ENCODE measurements around the gene IL10RA.

IL10RA gene

GRCh38 chr11:118008271-118008911, 22.2 kb downstream of the IL10RA start:
- no peak for DNase-seq

GRCh38 chr11:118009864-118010737, 23.9 kb downstream of the IL10RA start:
- DNase-seq = peak; percentile 32 to 82

GRCh38 chr11:118010738-118011461, 24.7 kb downstream of the IL10RA start:
- no peak for DNase-seq

- peak in 1 of 2 experiments; percentile 50 for DNase-seq
Observed at GRCh38 chr11:118012083-118012669, 26.0 kb downstream of the IL10RA start.

- DNase-seq = no peak
Observed at GRCh38 chr11:118014022-118014421, 27.8 kb downstream of the IL10RA start.

- DNase-seq = no peak
Observed at GRCh38 chr11:118015385-118015841, 29.2 kb downstream of the IL10RA start.

- DNase-seq = no peak
Observed at GRCh38 chr11:118016104-118016503, 29.9 kb downstream of the IL10RA start.

- no peak for DNase-seq
Observed at GRCh38 chr11:118017111-118017510, 30.9 kb downstream of the IL10RA start.

GRCh38 chr11:118017631-118018315, 31.6 kb downstream of the IL10RA start:
- no peak for DNase-seq

- no peak for DNase-seq
Observed at GRCh38 chr11:118018401-118018800, 32.2 kb downstream of the IL10RA start.

GRCh38 chr11:118021146-118021545, 35.0 kb downstream of the IL10RA start:
- DNase-seq = no peak

GRCh38 chr11:118027694-118028093, 41.5 kb downstream of the IL10RA start:
- no peak for DNase-seq

GRCh38 chr11:118028626-118029025, 42.4 kb downstream of the IL10RA start:
- no peak for DNase-seq

GRCh38 chr11:118033443-118033842, 47.2 kb downstream of the IL10RA start:
- no peak for DNase-seq

GRCh38 chr11:118042141-118042540, 55.9 kb downstream of the IL10RA start:
- no peak for DNase-seq

- no peak for DNase-seq
Observed at GRCh38 chr11:118042796-118043195, 56.6 kb downstream of the IL10RA start.

GRCh38 chr11:118045191-118045590, 59.0 kb downstream of the IL10RA start:
- DNase-seq = peak in 1 of 2 experiments; percentile 18

GRCh38 chr11:118046051-118046963, 60.1 kb downstream of the IL10RA start:
- DNase-seq = peak; percentile 41 to 83

GRCh38 chr11:118046964-118047700, 60.9 kb downstream of the IL10RA start:
- DNase-seq = no peak

GRCh38 chr11:118047749-118048148, 61.6 kb downstream of the IL10RA start:
- DNase-seq = no peak

Measured in NCI-H524 (cell line).